Peyer's patch (tissue), 4 donors: Measurements from ENCODE around the gene MUC6.

Experiments
- POLR2A ChIP-seq, 2 donors: fragments of 450-650 bp; IDR thresholded peaks; one replicate each; pipeline ENCODE4 v1.5.1; 2017; ENCODE audit warnings: antibody characterized with exemption in 2 of 2, mild to moderate bottlenecking in 2 of 2, moderate library complexity in 2 of 2
- TF ChIP-seq, protein P1 (sequence below), 6 experiments: fragments of 450-650 bp in 4 of 6; fragments of 200-600 bp in 2 of 6; sonication (generic) in 1 of 6; IDR thresholded peaks; one replicate each; pipeline ENCODE4 v1.5.1; 2017 to 2019; ENCODE audit warnings: antibody characterized with exemption in 6 of 6, mild to moderate bottlenecking in 3 of 6, moderate library complexity in 1 of 6

- TF ChIP-seq, protein P1, sequence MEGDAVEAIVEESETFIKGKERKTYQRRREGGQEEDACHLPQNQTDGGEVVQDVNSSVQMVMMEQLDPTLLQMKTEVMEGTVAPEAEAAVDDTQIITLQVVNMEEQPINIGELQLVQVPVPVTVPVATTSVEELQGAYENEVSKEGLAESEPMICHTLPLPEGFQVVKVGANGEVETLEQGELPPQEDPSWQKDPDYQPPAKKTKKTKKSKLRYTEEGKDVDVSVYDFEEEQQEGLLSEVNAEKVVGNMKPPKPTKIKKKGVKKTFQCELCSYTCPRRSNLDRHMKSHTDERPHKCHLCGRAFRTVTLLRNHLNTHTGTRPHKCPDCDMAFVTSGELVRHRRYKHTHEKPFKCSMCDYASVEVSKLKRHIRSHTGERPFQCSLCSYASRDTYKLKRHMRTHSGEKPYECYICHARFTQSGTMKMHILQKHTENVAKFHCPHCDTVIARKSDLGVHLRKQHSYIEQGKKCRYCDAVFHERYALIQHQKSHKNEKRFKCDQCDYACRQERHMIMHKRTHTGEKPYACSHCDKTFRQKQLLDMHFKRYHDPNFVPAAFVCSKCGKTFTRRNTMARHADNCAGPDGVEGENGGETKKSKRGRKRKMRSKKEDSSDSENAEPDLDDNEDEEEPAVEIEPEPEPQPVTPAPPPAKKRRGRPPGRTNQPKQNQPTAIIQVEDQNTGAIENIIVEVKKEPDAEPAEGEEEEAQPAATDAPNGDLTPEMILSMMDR (IDR thresholded peaks at IDR 0.05) = no peak
- TF ChIP-seq POLR2A (IDR thresholded peaks at IDR 0.05) = no peak
Observed at GRCh38 chr11:1049911-1050580, 13.5 kb upstream of the MUC6 start.
